Pulmonary artery endothelial cell (primary cell): ENCODE measurements around the gene VENTX. TPM values are rescaled to one million over a fixed set of nuclear protein-coding genes. Genes with fewer than 3 reads are reported as not detected.

Experiments
- DNase-seq: peaks from one replicate; pipeline ENCODE4 v3.0.0-alpha.2; 2011; ENCODE audit warnings: low read depth, low spot score
- total RNA-seq: library from RNA; depleted of rRNA; stranded (reverse); fragments of >200 nt; gene quantifications from 2 replicates; pipeline ENCODE4 v1.2.3, GENCODE V29; 2014

The VENTX gene
- total RNA-seq, 1 donor from 2014 or later, result not detected

DNA sequence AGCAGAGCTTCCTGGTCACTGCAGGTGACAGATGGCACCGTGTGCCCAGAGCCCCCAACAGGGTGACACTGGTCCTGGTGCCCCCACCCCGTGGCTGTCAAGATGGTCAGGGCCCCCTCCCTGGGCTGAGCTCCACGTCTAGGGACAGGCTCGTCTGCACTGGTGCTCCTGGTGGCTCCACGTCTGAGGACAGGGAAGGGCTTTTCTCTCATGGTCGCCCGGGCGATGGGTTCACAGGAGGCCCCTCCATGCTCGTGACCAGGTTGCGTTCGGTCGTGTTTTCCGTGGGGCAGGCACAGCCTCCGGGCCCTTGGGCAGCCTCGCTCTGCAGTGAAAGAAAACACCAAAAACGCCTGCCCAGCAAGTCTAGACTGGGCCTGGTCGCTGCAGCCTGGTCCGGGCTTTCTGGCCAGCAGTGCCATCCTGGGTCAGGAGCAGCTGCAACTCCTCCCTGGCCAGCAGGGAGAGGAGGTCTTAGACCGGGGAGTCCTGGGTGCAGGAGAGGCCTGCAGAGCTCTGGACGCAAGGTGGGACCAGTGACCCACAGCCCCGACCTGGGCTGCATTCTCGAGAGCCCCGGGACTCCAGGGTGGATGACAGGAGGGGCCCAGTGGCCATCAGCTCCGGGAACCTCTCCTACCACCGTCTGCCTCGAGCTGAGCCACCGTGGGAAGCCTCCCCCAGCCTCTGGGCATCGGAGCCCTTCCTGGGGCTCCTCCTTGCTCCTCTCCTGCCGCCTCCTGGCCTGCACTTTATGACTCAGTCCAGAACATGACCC lies 35.5 kb upstream of the VENTX start:
- no peak for DNase-seq

DNA sequence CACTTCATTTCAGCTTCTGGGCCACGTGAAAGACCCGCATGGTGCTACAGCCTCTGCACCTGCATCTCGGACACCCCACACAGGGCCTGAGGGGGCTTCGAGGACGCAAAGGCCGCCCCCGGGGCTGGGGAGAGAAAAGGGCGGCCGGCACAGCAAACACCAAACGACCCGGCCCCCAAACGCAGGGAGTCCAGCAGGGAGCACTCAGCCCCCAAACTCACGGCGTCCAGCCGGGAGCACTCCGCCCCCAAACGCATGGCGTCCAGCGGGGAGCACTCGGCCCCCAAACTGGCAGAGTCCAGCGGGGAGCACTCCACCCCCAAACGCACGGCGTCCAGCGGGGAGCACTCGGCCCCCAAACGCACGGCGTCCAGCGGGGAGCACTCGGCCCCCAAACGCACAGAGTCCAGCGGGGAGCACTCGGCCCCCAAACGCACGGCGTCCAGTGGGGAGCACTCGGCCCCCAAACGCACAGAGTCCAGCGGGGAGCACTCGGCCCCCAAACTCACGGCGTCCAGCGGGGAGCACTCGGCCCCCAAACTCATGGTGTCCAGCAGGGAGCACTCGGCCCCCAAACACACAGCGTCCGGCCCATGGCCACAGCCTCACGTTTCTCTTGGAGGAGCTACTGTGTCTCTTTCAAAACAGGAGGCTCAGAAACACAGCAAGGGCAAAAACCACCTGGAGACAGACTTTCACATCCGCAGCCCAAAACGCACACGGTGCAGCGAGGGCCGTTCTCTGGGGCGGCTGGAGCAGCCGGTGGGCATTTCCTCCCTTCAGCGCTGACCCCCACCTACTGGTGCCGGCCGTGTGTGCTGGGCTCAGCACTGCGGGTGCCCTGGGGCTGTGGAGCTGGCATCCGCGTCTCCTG lies 34.6 kb upstream of the VENTX start:
- DNase-seq, result no peak

DNA sequence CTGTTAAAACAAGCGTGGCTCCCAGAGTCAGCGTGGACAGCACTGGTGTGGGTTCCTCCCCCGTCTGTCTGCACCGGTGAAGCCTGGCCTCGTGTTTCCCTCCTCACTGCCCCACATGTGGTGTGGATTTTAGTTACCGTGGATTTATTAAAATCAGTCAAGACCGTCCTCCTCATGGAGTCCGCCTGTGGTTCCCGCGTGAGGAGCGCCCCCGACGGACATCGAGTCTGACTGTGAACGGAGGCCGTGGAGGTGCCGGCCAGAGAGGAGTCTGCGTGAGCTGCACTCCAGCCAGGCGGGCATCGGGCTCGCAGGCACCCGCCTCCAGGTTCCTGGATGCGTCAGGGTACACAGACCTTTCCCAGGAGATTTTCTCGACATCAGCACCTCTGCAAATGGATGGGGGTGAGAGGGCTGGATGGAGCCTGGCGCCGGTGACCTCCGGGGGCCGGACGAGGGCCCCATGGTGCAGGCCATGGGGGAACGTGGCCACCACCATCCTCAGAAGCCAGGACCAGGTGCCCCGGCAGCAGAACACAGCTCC lies 33.9 kb upstream of the VENTX start:
- DNase-seq, result no peak

DNA sequence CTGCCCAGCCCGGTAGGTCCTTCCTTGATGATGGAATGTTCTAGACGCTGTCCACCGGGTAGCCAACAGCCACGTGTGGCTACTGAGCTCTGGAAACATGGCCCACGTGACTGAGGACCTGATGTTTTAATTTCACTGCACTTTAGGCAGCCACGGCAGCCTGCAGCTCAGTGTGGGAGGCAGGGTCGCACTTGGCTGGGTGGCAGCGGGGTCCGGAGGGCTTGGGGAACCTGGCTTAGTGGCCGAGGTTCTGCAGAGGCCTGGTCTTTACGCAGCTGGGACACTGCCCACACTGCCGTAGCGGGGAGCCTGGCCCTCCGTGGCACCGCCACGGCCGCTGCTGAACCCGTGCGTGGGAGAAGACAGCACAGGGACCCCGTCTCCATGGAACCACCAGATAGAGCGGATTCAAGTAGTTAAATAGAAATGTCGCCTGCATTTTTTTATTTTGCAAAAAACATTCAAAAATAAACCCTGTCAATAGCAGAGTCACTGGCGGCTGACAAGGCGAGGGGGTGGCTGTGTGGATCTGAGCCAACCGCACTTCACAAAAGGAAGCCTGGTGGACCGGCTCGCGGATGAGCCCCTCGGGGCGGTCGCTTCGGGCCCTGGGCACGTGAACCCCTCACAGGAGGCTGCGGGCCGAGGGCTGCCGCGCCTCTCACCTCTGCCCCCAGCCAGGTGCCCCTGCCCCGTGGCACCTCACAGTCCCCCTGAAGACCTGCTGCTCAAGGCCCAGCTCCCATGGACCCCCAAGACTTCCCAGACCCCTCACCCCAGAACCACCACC lies 33.2 kb upstream of the VENTX start:
- no peak for DNase-seq

DNA sequence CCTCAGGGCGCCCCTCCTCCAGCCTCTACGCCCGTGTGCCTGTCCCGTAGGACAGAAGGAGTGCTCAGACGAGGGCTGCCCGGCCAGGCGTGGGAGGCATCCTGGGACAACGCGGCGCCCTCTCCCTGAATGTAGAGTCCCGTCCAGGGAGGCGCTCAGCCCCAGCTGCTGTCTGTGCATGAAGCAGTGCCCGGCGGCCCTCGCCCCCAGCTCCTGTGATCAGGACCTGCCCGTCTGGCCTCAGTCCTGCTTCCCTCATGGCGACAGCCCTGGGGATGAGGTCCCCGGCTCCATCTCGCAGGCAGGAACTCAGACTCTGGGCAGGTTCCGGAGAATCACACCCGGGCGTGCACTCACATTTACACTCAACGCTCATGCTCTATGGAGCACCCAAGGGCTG lies 32.5 kb upstream of the VENTX start:
- no peak for DNase-seq

DNA sequence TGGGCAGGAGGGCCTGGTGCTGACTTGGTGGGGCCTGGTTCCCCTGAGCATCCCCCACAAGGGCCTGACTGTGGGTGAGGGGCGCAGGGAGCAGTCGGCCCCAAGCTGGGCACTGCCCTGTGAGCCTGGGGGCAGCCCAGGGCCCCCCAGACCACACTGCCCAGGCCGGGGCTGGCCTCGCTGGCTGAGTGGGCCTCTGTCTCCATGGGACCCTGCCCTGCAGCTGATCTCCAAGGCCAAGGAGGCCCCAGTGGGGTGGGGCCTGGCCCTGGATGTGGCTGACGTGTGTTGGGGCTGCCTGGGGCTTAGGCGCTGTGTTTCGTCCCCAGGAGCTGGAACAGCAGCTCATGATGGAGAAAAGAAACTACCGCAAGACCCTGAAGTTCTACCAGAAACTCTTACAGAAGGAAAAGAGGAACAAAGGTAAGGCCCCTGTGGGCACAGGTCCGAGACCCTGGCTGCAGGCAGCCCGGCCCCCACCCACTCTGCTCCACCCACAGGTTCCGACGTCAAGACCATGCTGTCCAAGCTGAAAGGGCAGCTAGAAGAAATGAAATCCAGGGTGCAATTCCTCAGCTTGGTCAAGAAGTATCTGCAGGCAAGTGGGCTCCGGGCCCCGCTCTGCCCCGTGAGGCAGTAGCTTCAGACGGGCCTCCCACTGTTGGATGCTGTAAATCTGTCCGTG lies 31.2 kb upstream of the VENTX start:
- no peak for DNase-seq

DNA sequence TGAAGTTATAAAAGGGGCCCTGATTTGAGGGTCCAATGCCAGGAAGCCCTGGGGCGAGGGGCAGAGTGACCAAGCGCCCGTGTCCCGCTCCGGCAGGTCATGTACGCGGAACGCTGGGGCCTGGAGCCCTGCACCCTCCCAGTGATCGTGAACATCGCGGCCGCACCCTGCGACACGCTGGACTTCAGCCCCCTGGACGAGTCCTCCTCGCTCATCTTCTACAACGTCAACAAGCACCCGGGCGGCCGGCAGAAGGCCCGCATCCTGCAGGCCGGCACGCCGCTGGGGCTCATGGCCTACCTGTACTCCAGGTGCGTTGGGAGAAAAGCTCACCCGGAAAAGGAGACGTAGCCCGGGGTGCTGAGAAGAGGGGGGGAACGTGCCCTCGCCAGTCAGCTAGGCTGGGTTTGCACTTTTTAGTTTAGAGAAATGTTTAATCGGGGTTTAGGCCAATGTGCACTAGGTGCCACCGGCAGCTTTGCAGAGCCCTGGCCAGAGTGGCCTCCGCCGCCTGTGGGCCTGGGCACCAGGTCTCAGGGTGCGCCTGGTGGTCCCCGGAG lies 30.5 kb upstream of the VENTX start:
- DNase-seq, result no peak

DNA sequence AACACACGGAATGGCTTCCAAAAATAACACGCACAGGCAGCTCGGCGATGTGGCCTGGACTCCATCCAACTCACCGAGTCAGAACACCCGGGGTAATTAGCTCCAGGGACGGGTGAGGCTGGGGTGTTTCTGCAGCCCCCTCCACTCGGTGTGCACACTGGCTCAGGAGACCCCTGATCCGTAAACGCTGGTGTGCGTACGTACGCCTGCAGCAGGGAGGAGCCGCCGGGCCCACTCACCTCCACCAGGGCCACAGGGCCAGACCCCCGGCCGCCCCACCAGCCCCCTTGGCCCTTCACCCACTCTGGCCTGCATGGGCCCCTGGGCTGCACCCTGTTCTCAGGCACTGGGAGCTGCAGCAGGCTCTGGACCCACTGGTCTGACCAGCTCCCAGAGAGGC lies 30.0 kb upstream of the VENTX start:
- no peak for DNase-seq

DNA sequence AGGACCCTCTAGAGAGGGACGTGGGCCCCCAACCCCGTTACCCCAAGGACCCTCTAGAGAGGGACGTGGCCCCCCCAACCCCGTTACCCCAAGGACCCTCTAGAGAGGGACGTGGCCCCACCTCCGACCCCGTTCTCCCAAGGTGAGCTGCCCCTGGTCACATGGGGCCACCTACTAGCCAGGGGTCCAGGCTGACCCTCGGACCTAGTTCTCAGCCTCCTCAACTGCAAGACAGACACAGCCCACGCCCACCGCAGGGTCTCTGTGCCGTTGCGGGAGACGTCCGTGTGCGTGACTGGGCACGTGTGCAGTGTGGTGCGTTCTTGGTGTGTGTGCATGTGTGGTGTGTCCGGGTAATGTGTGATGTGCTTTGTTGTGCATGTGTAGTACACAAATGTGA lies 29.2 kb upstream of the VENTX start:
- DNase-seq, result no peak

DNA sequence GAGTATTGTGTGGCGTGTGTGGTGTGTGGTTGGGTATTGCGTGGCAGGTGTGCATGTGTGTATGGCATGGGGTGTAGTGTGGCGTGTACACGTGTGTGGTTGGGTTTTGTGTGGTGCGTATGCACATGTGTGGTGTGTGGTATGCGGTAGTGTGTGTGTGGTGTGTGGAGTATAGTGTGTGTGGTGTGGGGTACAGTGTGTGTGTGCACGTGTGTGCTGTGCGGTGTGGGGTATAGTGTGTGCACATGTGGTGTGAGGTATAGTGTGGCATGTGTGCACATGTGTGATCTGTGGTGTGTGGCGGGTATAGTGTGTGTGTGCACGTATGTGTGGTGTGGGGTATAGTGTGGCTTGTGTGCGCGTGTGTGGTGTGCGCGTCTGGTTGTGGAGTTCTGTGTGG lies 28.5 kb upstream of the VENTX start:
- DNase-seq, result no peak

DNA sequence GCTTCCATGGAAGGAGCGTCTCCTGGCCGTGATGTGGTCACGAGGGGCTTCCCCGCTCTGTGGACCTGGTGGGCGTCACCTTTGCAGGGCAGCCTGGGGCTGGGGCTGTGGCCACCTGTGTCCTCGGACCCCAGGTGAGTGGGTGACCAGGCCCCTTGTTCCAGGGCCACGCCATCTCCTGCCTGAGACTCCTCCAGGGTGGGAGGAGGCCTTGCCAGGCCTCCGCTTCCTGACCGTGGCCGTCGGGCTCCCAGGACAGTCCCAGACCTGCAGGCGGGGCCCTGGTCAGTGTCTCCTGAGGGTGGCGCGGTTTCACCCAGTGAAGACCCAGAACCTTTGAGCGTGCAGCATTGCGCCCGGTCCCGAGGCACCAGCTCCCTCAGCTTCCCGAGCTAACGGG lies 28.0 kb upstream of the VENTX start:
- DNase-seq, result no peak

DNA sequence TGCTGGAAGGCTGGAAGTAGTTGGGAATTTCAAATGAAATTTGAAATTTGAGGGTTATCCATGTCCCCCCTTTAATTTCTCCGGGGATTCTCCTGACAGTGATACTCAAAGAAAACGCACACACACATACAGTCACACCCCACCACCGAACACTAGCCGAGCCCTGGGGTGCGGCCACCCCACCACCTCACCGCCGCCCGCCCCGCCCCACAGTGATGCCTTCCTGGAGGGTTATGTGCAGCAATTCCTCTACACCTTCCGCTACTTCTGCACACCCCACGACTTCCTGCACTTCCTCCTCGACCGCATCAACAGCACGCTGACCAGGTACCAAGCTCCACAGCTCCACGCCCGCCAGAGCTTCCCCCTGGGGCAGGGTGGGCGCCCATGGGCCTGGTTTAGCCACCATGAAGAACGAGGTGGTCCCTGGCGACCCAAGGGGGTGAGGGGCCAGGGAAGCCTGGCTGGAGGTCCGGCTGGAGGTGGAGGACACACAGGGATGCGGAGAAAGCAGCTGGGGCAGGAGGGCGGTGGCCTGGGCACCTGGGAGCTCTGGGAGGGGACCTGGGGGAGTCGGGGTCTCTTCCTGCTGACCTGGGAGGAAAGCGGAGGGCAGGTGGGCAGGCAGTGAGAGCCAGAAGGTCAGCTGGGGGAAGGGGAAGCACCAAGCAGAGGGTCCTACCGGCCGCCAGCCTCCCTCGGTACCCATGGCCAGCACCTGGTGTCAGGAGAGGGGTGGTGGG lies 27.1 kb upstream of the VENTX start:
- DNase-seq, result no peak

DNA sequence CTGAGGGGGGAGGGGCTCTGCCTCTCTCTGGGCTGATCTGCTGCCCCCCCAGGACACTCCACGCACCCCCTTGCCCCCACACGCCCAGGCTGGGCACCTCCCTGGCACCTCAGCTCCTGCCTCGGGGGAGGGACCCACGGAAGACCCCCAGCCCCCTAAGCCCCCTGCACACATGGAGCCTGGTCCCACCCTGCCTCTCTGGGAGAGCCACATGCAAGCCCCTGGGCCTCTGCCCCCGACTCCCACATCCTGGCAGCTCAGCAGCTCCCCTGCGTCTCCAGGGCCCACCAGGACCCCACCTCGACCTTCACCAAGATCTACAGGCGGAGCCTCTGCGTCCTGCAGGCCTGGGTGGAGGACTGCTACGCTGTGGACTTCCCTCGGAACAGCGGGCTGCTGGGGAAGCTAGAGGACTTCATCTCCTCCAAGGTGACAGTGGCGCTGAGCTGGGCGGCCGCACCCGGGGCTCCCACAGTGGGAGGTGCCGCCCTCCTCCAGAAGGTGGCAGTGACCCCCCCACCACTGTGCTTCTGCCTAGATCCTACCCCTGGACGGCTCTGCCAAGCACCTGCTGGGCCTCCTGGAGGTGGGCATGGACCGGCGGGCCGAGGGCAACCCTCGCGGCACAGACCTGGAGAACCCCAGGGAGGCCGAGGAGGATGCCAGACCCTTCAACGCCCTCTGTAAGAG lies 26.4 kb upstream of the VENTX start:
- no peak for DNase-seq

DNA sequence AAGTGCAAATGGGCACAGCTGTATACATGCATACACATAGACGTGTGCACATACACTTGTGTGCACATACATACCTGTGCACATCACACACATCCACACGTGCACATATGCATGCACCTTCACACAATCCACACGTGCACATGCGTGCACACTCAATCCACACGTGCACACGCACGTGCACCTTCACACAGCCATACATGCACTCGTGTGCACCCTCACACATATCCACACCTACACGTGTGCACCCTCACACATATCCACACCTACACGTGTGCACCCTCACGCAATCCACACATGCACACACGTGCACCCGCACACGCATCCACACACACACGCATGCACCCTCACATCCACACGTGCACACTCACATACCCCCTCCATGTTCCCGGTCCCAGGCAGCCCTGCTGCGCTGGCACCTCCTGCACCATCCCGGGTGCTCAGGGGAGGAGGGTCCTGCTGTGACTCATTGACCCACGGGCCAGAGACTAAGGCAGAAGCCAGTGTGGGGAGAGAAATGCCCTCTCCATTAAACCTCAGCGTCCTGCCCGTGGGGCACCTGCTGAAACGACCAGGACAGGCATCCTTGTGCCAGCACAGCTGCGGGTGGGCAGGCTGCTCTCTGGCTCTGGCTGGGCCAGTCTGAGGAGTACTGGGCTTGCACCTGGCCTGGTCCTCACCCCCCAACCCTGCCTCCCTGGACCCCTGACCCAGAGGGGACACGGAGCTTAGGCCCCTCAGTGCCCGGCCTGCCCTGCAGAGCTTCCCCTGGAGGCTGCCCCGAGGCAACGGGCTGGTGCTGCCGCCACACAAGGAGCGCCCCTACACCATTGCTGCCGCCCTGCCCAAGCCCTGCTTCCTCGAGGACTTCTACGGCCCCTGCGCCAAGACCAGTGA lies 25.4 kb upstream of the VENTX start:
- DNase-seq, result no peak

DNA sequence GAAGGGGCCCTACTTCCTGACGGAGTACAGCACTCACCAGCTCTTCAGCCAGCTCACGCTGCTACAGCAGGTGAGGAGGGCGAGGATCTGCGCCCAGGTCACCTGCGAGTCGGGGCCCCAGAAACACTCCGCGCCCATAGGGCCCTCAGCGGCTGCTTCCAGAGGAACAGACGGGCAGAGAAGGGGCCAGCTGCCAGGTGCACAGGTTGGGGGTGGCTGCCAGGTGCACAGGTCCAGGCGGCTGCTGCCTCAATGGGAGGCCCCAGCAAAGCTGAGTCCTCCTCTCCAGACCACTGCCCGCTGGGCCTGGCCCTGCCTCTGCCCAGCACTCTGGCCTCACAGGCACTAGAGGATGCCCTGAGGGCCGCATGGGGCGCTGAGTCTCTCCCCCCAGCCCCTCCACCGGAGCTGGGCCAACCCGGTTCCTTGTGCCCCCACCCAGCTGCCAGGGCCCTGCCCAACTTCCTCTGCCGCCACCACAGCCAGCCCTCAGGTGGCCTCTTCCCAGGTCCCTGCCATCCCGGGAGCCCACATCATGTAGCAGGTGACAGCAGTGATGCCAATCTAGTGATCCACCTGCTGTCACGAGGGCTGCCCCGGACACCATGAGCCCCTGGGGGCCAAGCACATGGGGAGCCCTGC lies 24.7 kb upstream of the VENTX start:
- no peak for DNase-seq

DNA sequence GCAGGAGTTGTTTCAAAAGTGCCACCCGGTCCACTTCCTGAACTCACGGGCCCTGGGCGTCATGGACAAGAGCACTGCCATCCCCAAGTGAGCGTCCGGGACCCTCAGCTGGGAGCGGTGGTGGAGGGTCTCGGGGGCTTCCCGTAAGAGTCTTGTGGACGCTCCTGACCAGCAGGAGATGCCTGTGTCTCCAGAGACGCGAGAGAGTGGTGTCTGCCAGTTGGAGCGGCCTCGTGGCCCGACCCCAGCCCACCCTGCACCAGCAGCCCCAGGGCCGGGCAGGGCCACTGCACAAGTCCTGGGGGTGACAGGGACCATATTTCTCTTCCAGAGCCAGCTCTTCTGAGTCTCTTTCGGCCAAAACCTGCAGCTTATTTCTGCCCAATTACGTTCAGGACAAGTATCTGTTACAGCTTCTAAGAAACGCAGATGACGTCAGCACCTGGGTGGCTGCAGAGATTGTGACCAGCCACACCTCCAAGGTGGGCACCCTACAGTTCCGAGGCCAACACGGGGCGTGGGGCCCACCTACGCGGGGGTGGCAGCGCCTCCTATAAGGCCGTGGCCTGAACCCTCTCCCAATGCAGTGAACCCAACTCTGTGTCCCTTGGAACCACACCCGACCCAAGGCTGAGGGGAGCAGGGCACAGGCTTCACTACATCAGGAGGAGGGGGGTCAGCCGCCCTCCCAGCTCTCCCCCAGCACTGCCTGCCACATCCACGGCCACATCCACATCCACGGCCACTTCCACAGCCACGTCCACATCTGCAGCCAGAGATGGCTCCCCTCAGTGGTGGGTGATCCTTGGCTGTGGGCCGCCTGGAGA lies 23.8 kb upstream of the VENTX start:
- no peak for DNase-seq
